ENCODE data around the gene MASP1.
"Not testable (repeated sequence)": the region's sequence is repeated elsewhere in the genome, so short reads cannot be mapped to it uniquely, and the experiment has no call there.

The MASP1 gene

DNA sequence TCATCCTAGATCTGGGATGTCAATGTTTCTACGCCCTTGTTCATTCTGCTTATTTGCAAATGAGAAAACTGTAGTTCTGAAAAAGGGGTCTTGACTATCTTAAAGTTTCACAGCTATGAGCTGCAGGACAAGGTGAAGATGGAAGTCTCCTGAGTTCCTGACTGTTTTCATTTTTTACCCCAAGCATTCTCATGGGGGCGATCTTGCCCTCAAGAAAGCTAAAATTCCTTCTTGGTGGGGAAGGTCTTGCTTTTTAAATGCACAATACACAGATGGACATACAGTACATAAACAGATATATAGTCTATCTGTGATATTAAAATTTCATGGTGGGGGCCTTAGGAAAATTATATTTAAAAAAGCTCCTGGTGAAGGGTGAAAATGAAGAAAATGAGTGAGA lies 32.4 kb downstream of the MASP1 start:
- Histone ChIP-seq H3K9me3 (ENCODE audit: control insufficient read depth, insufficient read depth, low read length) (no peaks in the 10 kb centered on the region), H3K4me3 (ENCODE audit: low read depth, low read length) (no peak overlapping the region), H3K36me3 (ENCODE audit: control insufficient read depth, insufficient read depth, low read length) (no peaks in the 10 kb centered on the region), H3K9ac (ENCODE audit: low read depth, low read length) (no peak overlapping the region), H3K27me3 (ENCODE audit: control insufficient read depth, insufficient read depth, low read length) (no peaks in the 10 kb centered on the region), H3K4me1 (ENCODE audit: control insufficient read depth, insufficient read depth, low read length) (no peaks in the 10 kb centered on the region)

DNA sequence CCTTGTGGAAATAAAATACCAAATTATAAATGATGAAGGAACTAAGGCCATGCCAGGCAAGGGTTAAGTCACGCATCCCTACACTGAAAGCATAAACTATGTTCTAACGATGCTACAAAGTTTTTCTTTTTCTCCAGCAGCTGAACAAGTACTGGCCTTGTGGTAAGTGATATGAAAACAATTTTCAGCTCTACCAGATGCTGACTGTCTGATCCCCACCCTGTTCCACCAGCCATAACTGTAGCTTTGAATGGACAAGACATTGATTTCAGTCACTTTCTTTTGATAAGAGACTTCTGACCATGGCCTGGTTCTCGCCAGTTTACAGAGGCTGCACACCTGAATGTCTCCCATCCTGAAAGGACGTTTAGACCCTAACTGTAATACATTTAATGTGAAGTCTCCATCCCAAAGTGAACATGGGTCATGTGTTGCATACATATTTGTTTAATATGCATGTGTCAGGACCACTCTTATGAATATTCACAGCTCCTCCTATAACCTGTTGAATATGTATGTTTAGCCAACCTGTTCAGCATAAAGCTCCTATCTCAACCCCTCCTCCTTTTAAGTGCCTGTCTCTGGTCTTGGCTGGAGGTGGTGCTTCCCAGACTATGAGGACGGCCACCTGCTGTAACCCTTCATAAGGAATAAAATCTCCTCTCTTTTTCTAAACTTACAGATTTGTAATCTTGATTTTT lies 33.4 kb downstream of the MASP1 start:
- H3K36me3 ChIP-seq (ENCODE audit: control insufficient read depth, insufficient read depth, low read length) = no peaks in the 10 kb centered on the region
- H3K9me3 ChIP-seq (ENCODE audit: control insufficient read depth, insufficient read depth, low read length) = no peaks in the 10 kb centered on the region
- H3K9ac ChIP-seq (ENCODE audit: low read depth, low read length) = no peak overlapping the region
- H3K4me3 ChIP-seq (ENCODE audit: low read depth, low read length) = no peak overlapping the region
- no peaks in the 10 kb centered on the region for H3K4me1 ChIP-seq (ENCODE audit: control insufficient read depth, insufficient read depth, low read length)
- no peaks in the 10 kb centered on the region for H3K27me3 ChIP-seq (ENCODE audit: control insufficient read depth, insufficient read depth, low read length)

DNA sequence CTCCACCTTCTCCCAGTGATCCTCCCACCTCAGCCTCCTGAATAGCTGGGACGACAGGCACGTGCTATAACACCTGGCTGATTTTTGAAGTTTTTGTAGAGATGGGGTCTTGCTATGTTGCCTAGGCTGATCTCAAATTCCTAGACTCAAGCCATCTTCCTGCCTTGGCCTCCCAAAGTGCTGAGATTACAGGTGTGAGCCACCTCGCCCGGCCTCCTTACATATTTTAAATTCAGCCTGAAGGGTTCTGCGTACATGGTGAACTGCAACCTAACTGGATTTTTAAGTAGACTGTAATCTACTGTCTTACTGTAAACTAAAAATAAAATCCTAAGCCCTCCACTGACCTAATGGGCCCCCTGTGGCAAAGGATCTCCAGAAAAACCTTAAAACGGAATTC lies 34.1 kb downstream of the MASP1 start:
- Histone ChIP-seq H3K36me3 (ENCODE audit: control insufficient read depth, insufficient read depth, low read length) (no peaks in the 10 kb centered on the region), H3K4me3 (ENCODE audit: low read depth, low read length) (no peak overlapping the region), H3K9ac (ENCODE audit: low read depth, low read length) (no peak overlapping the region)

DNA sequence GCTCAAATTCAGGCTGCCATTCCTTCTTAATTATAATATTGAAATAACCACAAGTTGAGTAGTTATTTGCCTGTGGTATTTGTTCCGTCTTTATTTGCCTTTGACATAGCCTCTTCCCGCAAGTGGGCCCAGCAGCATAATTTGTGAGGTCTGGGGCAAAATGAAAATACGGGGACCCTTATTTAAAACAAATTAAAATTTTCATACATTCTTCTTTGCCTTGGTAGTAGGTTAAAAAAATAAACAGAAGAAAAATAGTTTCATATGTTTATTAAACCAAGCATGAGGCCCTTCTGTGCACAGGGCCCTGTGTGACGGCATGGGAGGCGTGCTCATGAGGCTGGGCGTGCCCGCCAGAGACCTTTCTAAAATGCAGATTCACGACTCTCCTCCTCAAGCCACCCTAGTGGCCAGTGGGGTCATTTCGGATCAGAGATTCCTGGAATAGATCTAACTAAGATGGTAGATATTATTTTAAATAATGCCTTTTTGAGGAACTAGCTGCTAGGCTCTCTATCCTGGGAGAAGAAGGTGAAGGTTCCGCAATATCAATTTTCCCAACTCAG lies 35.4 kb downstream of the MASP1 start:
- Histone ChIP-seq H3K27me3 (ENCODE audit: control insufficient read depth, insufficient read depth, low read length) (no peaks in the 10 kb centered on the region), H3K9me3 (ENCODE audit: control insufficient read depth, insufficient read depth, low read length) (no peaks in the 10 kb centered on the region), H3K4me1 (ENCODE audit: control insufficient read depth, insufficient read depth, low read length) (no peaks in the 10 kb centered on the region), H3K36me3 (ENCODE audit: control insufficient read depth, insufficient read depth, low read length) (no peaks in the 10 kb centered on the region), H3K4me3 (ENCODE audit: low read depth, low read length) (no peak overlapping the region), H3K9ac (ENCODE audit: low read depth, low read length) (no peak overlapping the region)

More for the DNA sequence above, 34.1 kb downstream of the MASP1 start:
- Histone ChIP-seq H3K27me3 (ENCODE audit: control insufficient read depth, insufficient read depth, low read length) (no peaks in the 10 kb centered on the region), H3K4me1 (ENCODE audit: control insufficient read depth, insufficient read depth, low read length) (no peaks in the 10 kb centered on the region), H3K9me3 (ENCODE audit: control insufficient read depth, insufficient read depth, low read length) (no peaks in the 10 kb centered on the region)

DNA sequence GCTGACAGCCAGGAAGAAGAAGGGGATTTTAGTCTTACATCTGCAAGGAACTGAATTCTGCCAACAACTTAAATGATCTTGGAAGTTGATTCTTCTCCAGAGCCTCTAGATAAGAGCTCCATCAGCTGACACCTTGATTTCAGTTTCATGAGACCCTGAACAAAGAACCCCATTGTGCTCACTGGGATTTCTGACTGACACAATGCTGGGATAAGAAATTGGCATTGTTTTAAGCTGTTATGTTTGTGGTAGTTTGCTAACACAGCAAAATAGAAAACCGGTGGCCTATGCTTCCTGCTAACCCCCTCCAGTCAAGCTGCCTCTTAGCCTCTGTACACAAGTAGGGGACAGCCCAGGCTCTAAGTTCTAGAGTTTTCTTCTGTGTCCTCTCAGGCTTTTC lies 36.2 kb downstream of the MASP1 start:
- Histone ChIP-seq H3K4me1 (ENCODE audit: control insufficient read depth, insufficient read depth, low read length) (no peaks in the 10 kb centered on the region), H3K9me3 (ENCODE audit: control insufficient read depth, insufficient read depth, low read length) (no peaks in the 10 kb centered on the region), H3K36me3 (ENCODE audit: control insufficient read depth, insufficient read depth, low read length) (no peaks in the 10 kb centered on the region), H3K27me3 (ENCODE audit: control insufficient read depth, insufficient read depth, low read length) (no peaks in the 10 kb centered on the region), H3K4me3 (ENCODE audit: low read depth, low read length) (no peak overlapping the region), H3K9ac (ENCODE audit: low read depth, low read length) (no peak overlapping the region)

DNA sequence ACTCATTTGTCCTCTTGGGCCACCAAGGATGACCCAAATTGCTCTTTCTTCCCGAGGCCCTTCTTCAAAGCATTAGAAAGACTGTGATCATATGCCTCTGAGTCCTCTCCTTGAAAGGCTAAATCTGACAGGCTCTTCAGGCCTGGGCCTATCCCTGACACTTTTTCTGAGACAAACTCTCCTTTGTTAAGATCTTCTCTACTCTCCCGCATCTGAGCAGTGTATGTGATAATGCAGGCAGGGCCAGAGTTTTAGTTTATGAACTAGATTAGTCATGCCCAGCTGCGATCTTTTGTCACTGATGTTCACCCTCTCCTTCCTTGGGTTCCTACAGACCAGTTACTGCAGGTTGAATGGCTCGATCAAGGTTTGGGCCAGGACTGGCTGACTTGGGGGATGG lies 39.2 kb downstream of the MASP1 start:
- Histone ChIP-seq H3K27me3 (ENCODE audit: control insufficient read depth, insufficient read depth, low read length) (no peaks in the 10 kb centered on the region), H3K9ac (ENCODE audit: low read depth, low read length) (no peak overlapping the region), H3K36me3 (ENCODE audit: control insufficient read depth, insufficient read depth, low read length) (no peaks in the 10 kb centered on the region), H3K4me3 (ENCODE audit: low read depth, low read length) (no peak overlapping the region), H3K4me1 (ENCODE audit: control insufficient read depth, insufficient read depth, low read length) (peaks cover 2% of the 10 kb centered on the region), H3K9me3 (ENCODE audit: control insufficient read depth, insufficient read depth, low read length) (no peaks in the 10 kb centered on the region)

DNA sequence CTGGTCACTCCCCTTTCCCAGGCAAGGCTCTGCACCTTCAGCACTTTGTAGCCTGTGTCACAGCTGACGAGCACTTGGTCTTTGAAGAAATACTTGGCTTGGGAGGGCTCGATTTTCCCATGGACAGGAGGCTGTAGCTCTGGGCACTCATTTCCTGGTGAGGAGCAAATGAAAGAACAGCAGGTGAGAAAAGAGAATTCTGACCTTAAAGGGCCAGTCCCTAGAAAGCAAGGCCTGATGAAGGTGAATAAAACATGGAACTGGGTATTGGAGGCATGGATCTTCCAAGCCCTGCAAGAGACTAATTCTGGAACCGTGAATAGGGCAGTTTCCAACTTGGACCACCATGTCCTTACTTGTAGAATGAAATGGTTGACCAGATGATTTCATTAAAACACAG lies 39.9 kb downstream of the MASP1 start:
- Histone ChIP-seq H3K4me1 (ENCODE audit: control insufficient read depth, insufficient read depth, low read length) (peaks cover 2% of the 10 kb centered on the region), H3K27me3 (ENCODE audit: control insufficient read depth, insufficient read depth, low read length) (no peaks in the 10 kb centered on the region), H3K9me3 (ENCODE audit: control insufficient read depth, insufficient read depth, low read length) (no peaks in the 10 kb centered on the region), H3K4me3 (ENCODE audit: low read depth, low read length) (no peak overlapping the region), H3K9ac (ENCODE audit: low read depth, low read length) (no peak overlapping the region), H3K36me3 (ENCODE audit: control insufficient read depth, insufficient read depth, low read length) (no peaks in the 10 kb centered on the region)

DNA sequence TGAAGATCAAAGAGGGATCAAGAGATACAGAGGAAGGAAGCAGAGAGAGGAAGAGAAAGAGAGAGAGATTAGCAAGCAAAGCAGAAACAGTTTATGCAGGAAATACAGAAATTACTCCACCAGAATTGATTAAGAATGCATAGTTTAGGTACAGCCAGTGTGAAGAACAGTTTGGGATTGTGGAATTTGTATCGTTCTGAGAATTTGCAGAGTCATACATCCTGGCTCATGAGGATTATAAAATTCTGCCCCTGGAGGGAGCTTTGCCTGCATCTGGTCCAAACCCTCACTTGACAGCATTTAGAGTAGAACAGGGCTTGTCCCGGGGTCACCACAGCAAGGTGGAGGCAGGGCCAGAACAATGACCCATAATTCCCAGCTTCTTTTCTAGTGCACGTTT lies 44.1 kb downstream of the MASP1 start:
- peaks cover 2% of the 10 kb centered on the region for H3K4me1 ChIP-seq (ENCODE audit: control insufficient read depth, insufficient read depth, low read length)
- H3K4me3 ChIP-seq (ENCODE audit: low read depth, low read length) = no peak overlapping the region
- no peak overlapping the region for H3K9ac ChIP-seq (ENCODE audit: low read depth, low read length)
- no peaks in the 10 kb centered on the region for H3K36me3 ChIP-seq (ENCODE audit: control insufficient read depth, insufficient read depth, low read length)
- no peaks in the 10 kb centered on the region for H3K9me3 ChIP-seq (ENCODE audit: control insufficient read depth, insufficient read depth, low read length)
- H3K27me3 ChIP-seq (ENCODE audit: control insufficient read depth, insufficient read depth, low read length) = no peaks in the 10 kb centered on the region

DNA sequence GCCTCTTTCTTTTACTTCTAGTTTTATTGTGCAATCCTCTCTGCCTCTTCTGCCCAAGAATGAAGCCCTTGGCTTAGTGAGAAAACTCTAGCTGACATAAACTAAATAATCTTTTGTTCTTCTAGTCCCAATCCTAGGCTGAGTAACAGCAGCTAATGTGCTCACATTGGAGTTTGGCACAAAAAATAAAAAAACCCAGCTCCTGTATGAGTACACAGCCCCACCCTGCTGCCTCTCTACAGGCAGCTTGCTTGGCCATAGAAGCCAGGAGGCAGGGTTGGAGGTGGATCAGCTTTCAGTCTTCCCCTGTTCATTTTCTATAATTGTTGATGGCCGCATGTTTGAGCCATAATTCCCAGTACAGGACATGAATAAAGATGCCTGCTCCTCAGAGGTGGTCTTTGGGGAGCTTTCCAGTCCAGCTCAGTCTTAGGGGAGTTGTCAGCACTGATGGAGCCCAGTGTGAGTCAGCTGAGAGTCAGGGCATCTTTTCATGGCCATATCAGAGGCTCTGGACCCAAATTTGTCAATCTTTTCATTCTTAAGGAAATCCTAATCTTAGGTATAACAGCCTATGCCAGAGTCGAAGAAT lies 47.5 kb downstream of the MASP1 start:
- Histone ChIP-seq H3K27me3 (ENCODE audit: control insufficient read depth, insufficient read depth, low read length) (no peaks in the 10 kb centered on the region), H3K4me3 (ENCODE audit: low read depth, low read length) (no peak overlapping the region), H3K36me3 (ENCODE audit: control insufficient read depth, insufficient read depth, low read length) (no peaks in the 10 kb centered on the region), H3K4me1 (ENCODE audit: control insufficient read depth, insufficient read depth, low read length) (peaks cover 2% of the 10 kb centered on the region), H3K9ac (ENCODE audit: low read depth, low read length) (no peak overlapping the region), H3K9me3 (ENCODE audit: control insufficient read depth, insufficient read depth, low read length) (no peaks in the 10 kb centered on the region)

DNA sequence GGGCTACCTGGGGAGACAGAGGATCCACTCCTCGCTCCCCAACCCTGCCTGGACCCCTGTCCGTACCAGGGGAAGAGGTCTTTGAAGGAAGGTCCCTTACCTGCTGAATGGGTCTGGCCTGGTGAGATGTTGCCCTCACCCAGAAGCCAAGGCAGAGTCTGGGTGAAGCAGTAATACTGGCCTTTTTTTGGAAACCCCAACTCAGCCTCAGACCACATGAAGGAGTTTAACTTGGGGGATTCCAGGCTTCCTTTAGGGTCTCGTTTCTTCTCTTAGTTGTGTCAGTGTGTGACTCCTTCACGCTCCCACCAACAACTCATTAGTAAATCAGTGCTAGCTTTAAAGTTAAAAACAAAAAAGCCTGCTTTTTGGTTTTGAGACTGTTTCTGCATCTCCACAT lies 48.6 kb downstream of the MASP1 start:
- no peaks in the 10 kb centered on the region for H3K4me1 ChIP-seq (ENCODE audit: control insufficient read depth, insufficient read depth, low read length)
- no peaks in the 10 kb centered on the region for H3K27me3 ChIP-seq (ENCODE audit: control insufficient read depth, insufficient read depth, low read length)
- H3K4me3 ChIP-seq (ENCODE audit: low read depth, low read length) = no peak overlapping the region
- H3K9ac ChIP-seq (ENCODE audit: low read depth, low read length) = no peak overlapping the region
- H3K36me3 ChIP-seq (ENCODE audit: control insufficient read depth, insufficient read depth, low read length) = no peaks in the 10 kb centered on the region
- no peaks in the 10 kb centered on the region for H3K9me3 ChIP-seq (ENCODE audit: control insufficient read depth, insufficient read depth, low read length)

DNA sequence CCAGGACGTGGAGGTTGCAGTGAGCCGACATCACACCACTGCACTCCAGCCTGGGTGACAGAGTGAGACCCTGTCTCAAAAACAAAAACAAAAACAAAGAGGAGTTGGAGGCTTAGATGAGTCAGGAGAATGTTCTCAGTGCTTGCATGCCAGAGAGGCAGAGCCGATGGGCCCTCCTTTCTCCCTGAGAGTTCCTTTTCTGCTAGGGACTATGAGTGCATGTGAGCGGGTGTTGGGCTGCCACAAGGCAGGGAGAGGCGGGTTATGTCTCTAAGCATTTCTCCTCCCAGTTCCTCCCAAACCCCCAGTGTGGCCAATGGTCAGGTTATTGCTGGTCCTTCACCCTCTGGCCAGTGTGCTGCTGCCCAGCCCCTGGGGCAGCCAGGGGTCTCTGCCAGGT lies 49.1 kb downstream of the MASP1 start:
- Histone ChIP-seq H3K9me3 (ENCODE audit: control insufficient read depth, insufficient read depth, low read length) (no peaks in the 10 kb centered on the region), H3K36me3 (ENCODE audit: control insufficient read depth, insufficient read depth, low read length) (no peaks in the 10 kb centered on the region), H3K27me3 (ENCODE audit: control insufficient read depth, insufficient read depth, low read length) (no peaks in the 10 kb centered on the region), H3K4me1 (ENCODE audit: control insufficient read depth, insufficient read depth, low read length) (no peaks in the 10 kb centered on the region), H3K9ac (ENCODE audit: low read depth, low read length) (no peak overlapping the region), H3K4me3 (ENCODE audit: low read depth, low read length) (no peak overlapping the region)

DNA sequence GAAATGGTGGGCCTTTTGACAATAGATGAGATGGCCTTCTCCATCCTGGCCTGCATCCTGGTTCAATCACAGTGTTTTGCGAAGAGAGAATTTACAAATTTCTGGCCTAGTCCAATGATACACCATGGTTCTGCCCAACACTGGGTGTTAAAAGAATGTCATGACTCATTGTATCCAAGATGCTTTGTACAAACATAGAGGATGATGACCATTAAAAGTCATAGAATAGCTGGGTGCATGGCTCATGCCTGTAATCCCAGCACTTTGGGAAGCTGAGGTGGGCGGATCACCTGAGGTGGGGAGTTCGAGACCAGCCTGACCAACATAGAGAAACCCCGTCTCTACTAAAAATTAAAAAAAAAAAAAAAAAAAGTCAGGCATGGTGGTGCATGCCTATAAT lies 52.7 kb downstream of the MASP1 start:
- H3K9ac ChIP-seq (ENCODE audit: low read depth, low read length); H3K4me3 ChIP-seq (ENCODE audit: low read depth, low read length); H3K4me1 ChIP-seq (ENCODE audit: control insufficient read depth, insufficient read depth, low read length); H3K36me3 ChIP-seq (ENCODE audit: control insufficient read depth, insufficient read depth, low read length); H3K9me3 ChIP-seq (ENCODE audit: control insufficient read depth, insufficient read depth, low read length); H3K27me3 ChIP-seq (ENCODE audit: control insufficient read depth, insufficient read depth, low read length): not testable (repeated sequence)
